Fibroblast of lung (primary cell): ENCODE results near the gene NCBP3. TPM values are rescaled to one million over a fixed set of nuclear protein-coding genes. Genes with fewer than 3 reads are reported as not detected.
"Not testable (repeated sequence)": the region's sequence is repeated elsewhere in the genome, so short reads cannot be mapped to it uniquely, and the experiment has no call there.

ENCODE experiments used
- DNase-seq, 2 donors: peaks; one replicate each; pipeline versions ENCODE4 v3.0.0 to v3.0.0-alpha.2; 2010; ENCODE audit warnings: low read depth in 2 of 2
- H2AFZ ChIP-seq: 2 replicates; pipeline ENCODE4 v1.5.1; 2012; ENCODE audit warnings: low read length, control low read depth, inconsistent platforms
- H3K27ac ChIP-seq: 2 replicates; pipeline ENCODE4 v1.5.1; 2011; ENCODE audit warnings: low read length, control low read depth; ENCODE audit not compliant: insufficient read depth
- H3K27me3 ChIP-seq: 2 replicates; pipeline ENCODE4 v1.5.1; 2011; ENCODE audit warnings: mild to moderate bottlenecking, low read length; ENCODE audit not compliant: control insufficient read depth, insufficient read depth
- H3K36me3 ChIP-seq: 2 replicates; pipeline ENCODE4 v1.5.1; 2011; ENCODE audit warnings: low read length; ENCODE audit not compliant: control insufficient read depth, insufficient read depth
- H3K4me1 ChIP-seq: 2 replicates; pipeline ENCODE4 v1.5.1; 2011; ENCODE audit warnings: low read length; ENCODE audit not compliant: control insufficient read depth, insufficient read depth; ENCODE audit errors: extremely low read depth
- H3K4me2 ChIP-seq: 2 replicates; pipeline ENCODE4 v1.5.1; 2011; ENCODE audit warnings: low read length, control low read depth; ENCODE audit not compliant: insufficient read depth; ENCODE audit errors: extremely low read depth
- H3K4me3 ChIP-seq, 4 experiments: fragments of 200-600 bp in 1 of 4; sonication (generic) in 1 of 4; replicated peaks in 1 of 4; 2 replicates each; pipeline ENCODE4 v1.5.1; 2011 to 2016; ENCODE audit warnings: low read length in 4 of 4, low read depth in 3 of 4, mild to moderate bottlenecking in 3 of 4, control low read depth in 2 of 4, inconsistent platforms in 1 of 4, mixed read lengths in 1 of 4; ENCODE audit not compliant: insufficient read depth in 1 of 4; ENCODE audit errors: control extremely low read depth in 1 of 4
- H3K79me2 ChIP-seq: 2 replicates; pipeline ENCODE4 v1.5.1; 2012; ENCODE audit warnings: mild to moderate bottlenecking, low read length, inconsistent platforms; ENCODE audit not compliant: control insufficient read depth, insufficient read depth
- H3K9ac ChIP-seq: 2 replicates; pipeline ENCODE4 v1.5.1; 2011; ENCODE audit warnings: mild to moderate bottlenecking, low read length, control low read depth; ENCODE audit not compliant: insufficient read depth
- H3K9me3 ChIP-seq: 2 replicates; pipeline ENCODE4 v1.5.1; 2012; ENCODE audit warnings: low read depth, low read length; ENCODE audit not compliant: control insufficient read depth, insufficient read depth
- H4K20me1 ChIP-seq: 2 replicates; pipeline ENCODE4 v1.5.1; 2011; ENCODE audit warnings: low read length; ENCODE audit not compliant: control insufficient read depth, insufficient read depth; ENCODE audit errors: extremely low read depth
- EZH2 ChIP-seq: IDR thresholded peaks from 2 replicates; pipeline ENCODE4 v1.5.1; 2012; ENCODE audit warnings: low read length, control low read depth, mild to moderate bottlenecking; ENCODE audit errors: missing control alignments
- polyA plus RNA-seq, 2 donors: library from polyadenylated mRNA; depleted of rRNA in 1 of 2; stranded (reverse) in 1 of 2; unstranded in 1 of 2; fragments of >200 nt; gene quantifications; 2 replicates each; pipeline ENCODE4 v1.2.1, GENCODE V29; 2011 to 2012; ENCODE audit warnings: missing spikeins in 1 of 2
- total RNA-seq: library from RNA; depleted of rRNA; stranded (reverse); fragments of >200 nt; gene quantifications from 2 replicates; pipeline ENCODE4 v1.2.1, GENCODE V29; 2014
- TF ChIP-seq, protein P1 (sequence below), 2 donors: IDR thresholded peaks in 1 of 2; conservative IDR thresholded peaks in 1 of 2; 1 replicate in 1 of 2; 2 replicates in 1 of 2; pipeline ENCODE4 v1.5.1; 2011 to 2012; ENCODE audit warnings: low read length in 2 of 2, control low read depth in 1 of 2, inconsistent platforms in 1 of 2, low read depth in 1 of 2, mild to moderate bottlenecking in 1 of 2

The NCBP3 gene
- total and polyA plus RNA-seq, 2 donors (not counting 1 experiment from before 2014, with no cell fraction given): 20.4 to 23.3 TPM

DNA sequence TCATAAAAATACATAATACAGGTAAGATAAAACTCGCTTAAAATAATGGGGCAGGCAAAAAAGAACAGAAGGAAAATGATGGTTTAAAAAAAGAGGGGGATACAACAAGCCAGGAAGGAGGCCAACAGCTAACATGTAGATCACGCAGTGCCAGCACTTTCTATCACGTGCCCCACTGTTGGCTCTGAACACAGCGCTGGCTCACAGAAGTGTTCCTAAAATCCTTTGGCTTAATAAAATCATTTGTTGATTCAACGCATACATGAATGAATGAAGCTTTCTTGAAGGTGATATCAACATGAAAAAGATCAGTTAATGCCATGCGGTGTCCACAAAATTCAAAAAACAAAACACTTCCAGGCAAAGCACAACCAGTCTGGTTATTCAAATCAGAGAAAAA lies 53.6 kb downstream of the NCBP3 start:
- no peaks in the 10 kb centered on the region for H3K79me2 ChIP-seq
- peaks cover 2% of the 10 kb centered on the region for H3K4me1 ChIP-seq
- H3K36me3 ChIP-seq: no peaks in the 10 kb centered on the region
- no peak overlapping the region for H3K9ac ChIP-seq
- TF ChIP-seq, protein P1, sequence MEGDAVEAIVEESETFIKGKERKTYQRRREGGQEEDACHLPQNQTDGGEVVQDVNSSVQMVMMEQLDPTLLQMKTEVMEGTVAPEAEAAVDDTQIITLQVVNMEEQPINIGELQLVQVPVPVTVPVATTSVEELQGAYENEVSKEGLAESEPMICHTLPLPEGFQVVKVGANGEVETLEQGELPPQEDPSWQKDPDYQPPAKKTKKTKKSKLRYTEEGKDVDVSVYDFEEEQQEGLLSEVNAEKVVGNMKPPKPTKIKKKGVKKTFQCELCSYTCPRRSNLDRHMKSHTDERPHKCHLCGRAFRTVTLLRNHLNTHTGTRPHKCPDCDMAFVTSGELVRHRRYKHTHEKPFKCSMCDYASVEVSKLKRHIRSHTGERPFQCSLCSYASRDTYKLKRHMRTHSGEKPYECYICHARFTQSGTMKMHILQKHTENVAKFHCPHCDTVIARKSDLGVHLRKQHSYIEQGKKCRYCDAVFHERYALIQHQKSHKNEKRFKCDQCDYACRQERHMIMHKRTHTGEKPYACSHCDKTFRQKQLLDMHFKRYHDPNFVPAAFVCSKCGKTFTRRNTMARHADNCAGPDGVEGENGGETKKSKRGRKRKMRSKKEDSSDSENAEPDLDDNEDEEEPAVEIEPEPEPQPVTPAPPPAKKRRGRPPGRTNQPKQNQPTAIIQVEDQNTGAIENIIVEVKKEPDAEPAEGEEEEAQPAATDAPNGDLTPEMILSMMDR (conservative IDR thresholded peaks at IDR 0.05 in 1 of 2, IDR thresholded peaks at IDR 0.05 in 1 of 2; ENCODE audit: low read depth in 1 of 2, low read length in 2 of 2): no peak
- TF ChIP-seq EZH2: no peak
- H3K27me3 ChIP-seq: no peaks in the 10 kb centered on the region
- no peak overlapping the region for H2AFZ ChIP-seq
- DNase-seq: peak in 1 of 2 donors; percentile 29
- H3K27ac ChIP-seq: no peak overlapping the region
- no peaks in the 10 kb centered on the region for H3K9me3 ChIP-seq
- H3K4me2 ChIP-seq: no peak overlapping the region
- no peaks in the 10 kb centered on the region for H4K20me1 ChIP-seq
- no peak overlapping the region for H3K4me3 ChIP-seq

DNA sequence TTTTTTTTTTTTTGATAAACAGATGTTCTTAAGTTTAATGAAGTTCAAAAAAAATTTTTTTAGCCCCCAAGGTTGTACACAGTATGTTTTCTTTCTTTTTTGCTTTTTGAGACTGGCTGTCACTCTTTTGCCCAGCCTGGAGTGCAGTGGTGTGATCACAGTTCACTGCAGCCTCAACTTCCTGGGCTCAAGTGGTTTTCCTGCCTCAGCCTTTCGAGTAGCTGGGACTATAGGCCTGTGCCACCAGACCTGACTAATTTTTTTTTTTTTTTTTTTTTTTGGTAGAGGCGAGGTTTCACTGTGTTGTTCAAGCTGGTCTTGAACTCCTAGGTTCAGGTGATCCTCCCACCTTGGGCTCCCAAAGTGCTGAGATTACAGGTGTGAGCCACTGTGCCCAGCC lies 57.8 kb downstream of the NCBP3 start:
- no peak for TF ChIP-seq EZH2
- TF ChIP-seq, protein P1 (conservative IDR thresholded peaks at IDR 0.05 in 1 of 2, IDR thresholded peaks at IDR 0.05 in 1 of 2; ENCODE audit: low read depth in 1 of 2, low read length in 2 of 2): no peak
- H3K4me1 ChIP-seq: peaks cover 2% of the 10 kb centered on the region
- no peak overlapping the region for H3K9ac ChIP-seq
- no peaks in the 10 kb centered on the region for H4K20me1 ChIP-seq
- H3K4me3 ChIP-seq: no peak overlapping the region
- no peaks in the 10 kb centered on the region for H3K9me3 ChIP-seq
- peak in 1 of 2 donors; percentile 23 for DNase-seq
- H3K4me2 ChIP-seq: no peak overlapping the region
- no peak overlapping the region for H3K27ac ChIP-seq
- no peaks in the 10 kb centered on the region for H3K79me2 ChIP-seq
- no peaks in the 10 kb centered on the region for H3K27me3 ChIP-seq
- H2AFZ ChIP-seq: no peak overlapping the region
- no peaks in the 10 kb centered on the region for H3K36me3 ChIP-seq

DNA sequence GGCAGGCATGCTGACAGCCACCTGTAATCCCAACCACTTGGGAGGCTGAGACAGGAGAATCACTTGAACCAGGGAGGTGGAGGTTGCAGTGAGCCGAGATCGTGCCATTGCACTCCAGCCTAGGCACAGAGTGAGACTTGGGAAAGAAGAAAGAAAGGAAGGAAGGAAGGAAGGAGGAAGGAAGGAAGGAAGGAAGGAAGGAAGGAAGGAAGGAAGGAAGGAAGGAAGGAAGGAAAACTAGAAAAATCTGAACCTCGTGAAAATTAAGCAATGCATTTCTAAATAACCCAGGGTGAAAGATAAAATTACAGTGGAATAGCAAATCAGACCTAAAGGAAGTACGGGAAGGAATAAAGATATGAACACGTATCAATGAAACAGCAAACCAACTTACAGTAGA lies 60.7 kb downstream of the NCBP3 start:
- not testable (repeated sequence) for H2AFZ ChIP-seq, H3K27ac ChIP-seq, H3K4me2 ChIP-seq, H3K9ac ChIP-seq, H3K9me3 ChIP-seq, H4K20me1 ChIP-seq, H3K4me3 ChIP-seq, H3K79me2 ChIP-seq, DNase-seq, H3K27me3 ChIP-seq, H3K4me1 ChIP-seq, H3K36me3 ChIP-seq
